ENCODE results near the gene GIPC3.

- TF ChIP-seq POLR2A (IDR thresholded peaks at IDR 0.05) (no peak), CTCF (IDR thresholded peaks at IDR 0.05) (no peak)
Observed at GRCh38 chr19:3636962-3637361, 51.7 kb downstream of the GIPC3 start.

Measured in body of pancreas (tissue), 4 donors.